HFFc6 (cell line): ENCODE data around the gene YAP1. TPM values are rescaled to one million over a fixed set of nuclear protein-coding genes. Genes with fewer than 3 reads are reported as not detected.

ENCODE experiments used
- DNase-seq: peaks from one replicate; pipeline ENCODE4 v3.0.0-alpha.2; 2018
- H3K27ac Mint-ChIP-seq: 2 replicates; pipeline ENCODE4 v1.8.0; 2020; ENCODE audit warnings: mild to moderate bottlenecking, mixed read lengths
- H3K27me3 Mint-ChIP-seq: 2 replicates; pipeline ENCODE4 v1.8.0; 2021; ENCODE audit warnings: mild to moderate bottlenecking, moderate library complexity, mixed read lengths; ENCODE audit not compliant: insufficient read depth
- H3K36me3 Mint-ChIP-seq: 2 replicates; pipeline ENCODE4 v1.8.0; 2021; ENCODE audit warnings: low read depth, mixed read lengths
- H3K4me1 Mint-ChIP-seq: 2 replicates; pipeline ENCODE4 v1.8.0; 2020; ENCODE audit warnings: low read depth, mixed read lengths
- H3K4me3 Mint-ChIP-seq: 2 replicates; pipeline ENCODE4 v1.8.0; 2020; ENCODE audit warnings: mild to moderate bottlenecking, moderate library complexity, mixed read lengths
- H3K9me3 Mint-ChIP-seq: 2 replicates; pipeline ENCODE4 v1.8.0; 2020; ENCODE audit warnings: mild to moderate bottlenecking, mixed read lengths
- total RNA-seq, 6 experiments: library from RNA; stranded (reverse); fragmentation: NEBNext Ultra II Directional; extraction: Animal tissue kit (Norgen Biotek cat#: 25700); gene quantifications; 2 replicates in 1 of 6; 3 replicates in 5 of 6; pipeline ENCODE4 v1.2.3, GENCODE V29; 2021
- TF ChIP-seq, protein P1 (sequence below): fragments of 200-600 bp; sonication (generic); IDR thresholded peaks from 2 replicates; pipeline ENCODE4 v1.5.0; 2021; ENCODE audit warnings: antibody characterized with exemption, mild to moderate bottlenecking

YAP1 gene
- total RNA-seq, 6 experiments from 2014 or later, result 120 to 159 (median 133) TPM

DNA sequence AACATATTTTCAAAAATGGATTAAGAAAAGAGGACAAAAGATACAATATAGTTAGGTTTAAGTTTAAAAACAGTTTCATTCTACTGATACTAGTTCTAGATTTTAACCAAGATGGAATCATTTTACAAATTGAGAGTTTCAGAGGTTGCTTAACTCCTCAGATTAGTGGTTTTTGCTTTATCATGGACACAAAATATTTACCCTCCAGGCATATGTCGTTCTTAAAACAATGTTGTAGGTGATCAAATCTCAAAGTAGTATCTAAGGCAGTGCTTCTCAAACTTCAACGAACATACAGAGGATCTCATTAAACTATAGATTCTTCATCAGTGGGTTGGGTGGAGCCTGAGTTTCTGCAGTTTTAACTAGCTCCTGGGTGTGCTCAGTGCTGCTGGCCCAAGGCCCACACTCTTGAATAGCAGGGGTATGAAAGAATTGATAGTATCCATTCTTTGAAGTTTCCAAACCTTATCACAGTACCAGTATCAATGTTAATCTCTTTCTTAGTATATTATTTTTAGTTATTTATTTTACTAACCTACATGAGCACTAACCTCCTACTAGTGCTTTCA lies 48.0 kb downstream of the YAP1 start:
- Mint-ChIP-seq H3K27ac (peak overlapping the region; percentile 47), H3K9me3 (no peaks in the 10 kb centered on the region), H3K4me3 (peak overlapping the region; percentile 19), H3K4me1 (peaks cover 68% of the 10 kb centered on the region), H3K36me3 (peaks cover 28% of the 10 kb centered on the region), H3K27me3 (no peaks in the 10 kb centered on the region)
- TF ChIP-seq, protein P1, sequence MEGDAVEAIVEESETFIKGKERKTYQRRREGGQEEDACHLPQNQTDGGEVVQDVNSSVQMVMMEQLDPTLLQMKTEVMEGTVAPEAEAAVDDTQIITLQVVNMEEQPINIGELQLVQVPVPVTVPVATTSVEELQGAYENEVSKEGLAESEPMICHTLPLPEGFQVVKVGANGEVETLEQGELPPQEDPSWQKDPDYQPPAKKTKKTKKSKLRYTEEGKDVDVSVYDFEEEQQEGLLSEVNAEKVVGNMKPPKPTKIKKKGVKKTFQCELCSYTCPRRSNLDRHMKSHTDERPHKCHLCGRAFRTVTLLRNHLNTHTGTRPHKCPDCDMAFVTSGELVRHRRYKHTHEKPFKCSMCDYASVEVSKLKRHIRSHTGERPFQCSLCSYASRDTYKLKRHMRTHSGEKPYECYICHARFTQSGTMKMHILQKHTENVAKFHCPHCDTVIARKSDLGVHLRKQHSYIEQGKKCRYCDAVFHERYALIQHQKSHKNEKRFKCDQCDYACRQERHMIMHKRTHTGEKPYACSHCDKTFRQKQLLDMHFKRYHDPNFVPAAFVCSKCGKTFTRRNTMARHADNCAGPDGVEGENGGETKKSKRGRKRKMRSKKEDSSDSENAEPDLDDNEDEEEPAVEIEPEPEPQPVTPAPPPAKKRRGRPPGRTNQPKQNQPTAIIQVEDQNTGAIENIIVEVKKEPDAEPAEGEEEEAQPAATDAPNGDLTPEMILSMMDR, result no peak
- peak; percentile 43 for DNase-seq

DNA sequence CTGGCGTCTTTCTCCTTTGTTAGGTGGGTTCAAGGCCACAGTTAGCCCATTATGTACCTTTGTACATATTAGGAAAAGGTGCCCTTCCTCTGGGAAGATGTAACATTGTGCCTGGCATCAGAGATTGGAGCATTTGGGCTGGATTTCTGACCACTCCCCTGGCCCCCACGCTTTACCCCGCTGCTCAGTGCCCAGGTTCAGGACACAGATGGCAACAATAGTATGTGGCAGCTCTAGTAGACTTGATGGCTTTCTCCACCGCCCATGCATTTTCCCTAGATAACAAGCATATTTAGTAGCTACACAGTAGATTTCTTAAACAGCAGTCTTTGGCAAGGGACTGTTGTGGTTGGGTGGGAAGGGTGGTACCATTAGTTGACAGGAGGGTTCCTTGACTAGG lies 53.1 kb downstream of the YAP1 start:
- H3K36me3 Mint-ChIP-seq, result peaks cover 38% of the 10 kb centered on the region
- H3K9me3 Mint-ChIP-seq, result no peaks in the 10 kb centered on the region
- peaks cover 51% of the 10 kb centered on the region for H3K4me1 Mint-ChIP-seq
- TF ChIP-seq, protein P1, result no peak
- no peak for DNase-seq
- no peaks in the 10 kb centered on the region for H3K27me3 Mint-ChIP-seq
- no peak overlapping the region for H3K4me3 Mint-ChIP-seq
- H3K27ac Mint-ChIP-seq, result no peak overlapping the region

DNA sequence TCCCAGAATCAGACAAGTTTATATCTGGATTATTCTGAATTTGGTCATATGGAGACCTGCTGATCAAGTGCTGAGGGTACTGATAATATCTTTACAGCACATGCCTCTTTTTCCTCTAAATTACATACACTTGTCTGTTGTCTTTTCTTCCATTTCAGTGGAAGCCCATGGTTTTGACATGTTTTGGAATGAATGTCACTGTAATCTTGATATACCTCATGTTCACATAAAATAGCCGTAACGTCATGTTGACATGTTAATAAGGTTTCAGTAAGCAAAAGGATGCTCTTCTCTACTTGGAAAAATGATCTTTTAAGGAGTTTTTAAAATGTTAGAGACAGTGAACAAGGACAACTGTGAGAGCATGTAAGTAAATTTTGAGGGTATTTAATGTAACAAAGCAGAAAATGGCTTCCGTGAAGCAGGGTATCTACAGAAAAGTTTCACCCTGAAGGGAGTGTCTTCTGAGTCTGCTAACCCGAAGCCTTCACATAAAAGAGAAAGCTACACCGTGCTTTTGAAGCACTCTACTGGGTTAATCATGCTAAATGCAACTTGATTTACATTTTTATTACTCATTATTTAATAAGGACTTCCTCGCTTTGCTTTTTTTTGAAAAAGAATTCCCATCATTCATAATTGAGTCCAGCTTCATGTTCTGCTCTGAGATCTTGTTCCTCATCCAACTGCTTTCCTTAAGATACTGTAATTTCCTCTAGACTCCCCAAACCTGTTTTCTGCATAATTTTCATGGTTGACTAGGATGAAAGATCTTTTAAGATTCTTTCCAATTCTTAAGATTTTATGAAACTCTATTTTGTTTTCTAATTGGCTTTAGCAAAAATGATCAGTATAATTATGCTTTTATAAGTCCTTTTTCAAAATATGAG lies 56.2 kb downstream of the YAP1 start:
- Mint-ChIP-seq H3K27me3 (no peaks in the 10 kb centered on the region), H3K4me1 (peaks cover 61% of the 10 kb centered on the region), H3K27ac (peak overlapping the region; percentile 2; the same call in 1 of the 2 replicates), H3K4me3 (no peak overlapping the region), H3K36me3 (peaks cover 48% of the 10 kb centered on the region), H3K9me3 (no peaks in the 10 kb centered on the region)
- no peak for DNase-seq
- TF ChIP-seq, protein P1, result no peak

DNA sequence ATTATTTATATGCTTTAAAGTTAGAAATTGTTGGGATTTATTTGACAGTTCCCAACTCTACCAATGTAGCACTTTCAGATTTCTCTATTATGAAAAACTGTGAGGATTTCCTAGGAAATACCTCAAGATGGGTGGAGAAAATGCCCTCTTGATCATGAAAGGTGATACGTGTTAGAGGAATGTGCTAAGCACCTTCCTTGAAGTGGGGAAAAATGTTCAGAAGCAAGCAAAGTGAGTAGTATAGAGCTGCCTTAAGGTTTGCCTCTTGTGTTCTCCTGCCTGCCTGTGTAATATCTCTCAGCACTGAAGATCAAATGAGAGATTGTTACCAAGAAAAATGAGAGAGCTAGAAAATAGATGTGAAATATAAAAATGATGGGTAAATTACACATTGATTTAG lies 58.2 kb downstream of the YAP1 start:
- Mint-ChIP-seq H3K9me3 (no peaks in the 10 kb centered on the region), H3K4me3 (peak overlapping the region; percentile 9; the same call in 1 of the 2 replicates), H3K27me3 (0 out of 2 replicates have a peak, but pooled peaks cover 2% of the 10 kb centered on the region), H3K27ac (peak overlapping the region; percentile 57), H3K4me1 (peaks cover 69% of the 10 kb centered on the region), H3K36me3 (peaks cover 41% of the 10 kb centered on the region)
- no peak for DNase-seq
- TF ChIP-seq, protein P1, result no peak

DNA sequence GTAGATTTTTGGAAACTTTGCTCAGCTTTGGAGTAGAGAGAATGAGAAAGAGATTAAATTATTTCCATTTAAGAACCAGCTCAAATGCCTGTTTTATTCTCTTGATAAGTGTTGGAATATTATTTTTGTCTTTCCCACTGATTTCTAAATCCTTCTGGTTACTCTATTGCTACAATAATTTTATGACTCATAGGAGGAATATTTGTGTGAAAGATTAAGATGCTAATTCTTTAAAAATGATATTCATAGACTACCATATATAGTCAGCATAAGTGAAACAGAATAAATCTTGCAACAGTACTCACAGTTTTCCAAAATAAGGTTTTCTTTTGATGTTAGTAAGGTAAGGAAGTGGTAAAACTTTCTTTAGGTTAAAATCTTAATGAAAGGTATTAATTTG lies 60.9 kb downstream of the YAP1 start:
- Mint-ChIP-seq H3K27me3 (0 out of 2 replicates have a peak, but pooled peaks cover 2% of the 10 kb centered on the region), H3K36me3 (peaks cover 47% of the 10 kb centered on the region), H3K27ac (peak overlapping the region; percentile 89), H3K4me3 (peak overlapping the region; percentile 79), H3K9me3 (no peaks in the 10 kb centered on the region), H3K4me1 (peaks cover 69% of the 10 kb centered on the region)
- TF ChIP-seq, protein P1, result no peak
- DNase-seq, result peak; percentile 43
